Neural crest cell (in vitro differentiated cells): Measurements from ENCODE around the gene CPTP. TPM values are rescaled to one million over a fixed set of nuclear protein-coding genes. Genes with fewer than 3 reads are reported as not detected.

Source experiments
- DNase-seq: peaks from one replicate; pipeline ENCODE4 v3.0.0; 2021; ENCODE audit warnings: low read depth, mixed read lengths, low spot score
- H3K27ac Mint-ChIP-seq: one replicate; pipeline ENCODE4 v1.8.0; 2021; ENCODE audit warnings: mild to moderate bottlenecking, mixed read lengths; ENCODE audit not compliant: unreplicated experiment
- H3K27me3 Mint-ChIP-seq: 2 replicates; pipeline ENCODE4 v1.8.0; 2021; ENCODE audit warnings: low read depth, mild to moderate bottlenecking, mixed read lengths
- H3K36me3 Mint-ChIP-seq: 2 replicates; pipeline ENCODE4 v1.8.0; 2021; ENCODE audit warnings: low read depth, mild to moderate bottlenecking, mixed read lengths
- H3K4me1 Mint-ChIP-seq: 2 replicates; pipeline ENCODE4 v1.8.0; 2021; ENCODE audit warnings: mixed read lengths
- H3K4me3 Mint-ChIP-seq: one replicate; pipeline ENCODE4 v1.8.0; 2021; ENCODE audit warnings: mild to moderate bottlenecking, mixed read lengths
- H3K9me3 Mint-ChIP-seq: 2 replicates; pipeline ENCODE4 v1.8.0; 2021; ENCODE audit warnings: mixed read lengths
- total RNA-seq: library from RNA; stranded (reverse); gene quantifications from 2 replicates; pipeline ENCODE4 v1.2.1, GENCODE V29; 2021
- TF ChIP-seq, protein P1 (sequence below): fragments of 200-600 bp; sonication (generic); conservative IDR thresholded peaks from 2 replicates; pipeline ENCODE4 v1.5.0; 2021; ENCODE audit warnings: antibody characterized with exemption, mild to moderate bottlenecking

The CPTP gene
- total RNA-seq, 1 donor from 2014 or later, result 18.9 TPM

DNA sequence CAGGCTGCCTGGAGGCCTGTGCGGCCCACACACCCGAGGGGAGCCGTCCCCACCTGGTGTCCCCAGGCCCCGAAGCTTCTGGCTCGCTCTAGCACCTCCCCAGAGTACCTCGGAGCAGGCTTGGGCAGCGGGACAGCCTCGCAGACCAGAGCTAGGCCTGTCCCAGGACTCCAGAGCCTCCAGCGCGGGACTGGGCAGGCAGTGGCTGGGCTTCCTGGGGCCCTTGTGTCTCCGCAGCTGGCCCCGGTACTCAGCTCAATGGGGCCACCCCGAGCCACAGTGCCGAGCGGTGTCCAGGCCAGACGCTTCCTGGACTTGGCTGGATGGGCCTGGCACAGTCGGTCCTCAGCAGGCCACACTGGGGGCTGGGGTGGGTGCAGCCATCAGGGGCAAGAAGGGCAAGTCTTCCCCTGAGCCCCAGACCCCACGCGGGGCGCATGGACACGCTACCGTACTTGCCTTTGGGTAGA is 39.5 kb upstream of the CPTP start:
- TF ChIP-seq, protein P1, sequence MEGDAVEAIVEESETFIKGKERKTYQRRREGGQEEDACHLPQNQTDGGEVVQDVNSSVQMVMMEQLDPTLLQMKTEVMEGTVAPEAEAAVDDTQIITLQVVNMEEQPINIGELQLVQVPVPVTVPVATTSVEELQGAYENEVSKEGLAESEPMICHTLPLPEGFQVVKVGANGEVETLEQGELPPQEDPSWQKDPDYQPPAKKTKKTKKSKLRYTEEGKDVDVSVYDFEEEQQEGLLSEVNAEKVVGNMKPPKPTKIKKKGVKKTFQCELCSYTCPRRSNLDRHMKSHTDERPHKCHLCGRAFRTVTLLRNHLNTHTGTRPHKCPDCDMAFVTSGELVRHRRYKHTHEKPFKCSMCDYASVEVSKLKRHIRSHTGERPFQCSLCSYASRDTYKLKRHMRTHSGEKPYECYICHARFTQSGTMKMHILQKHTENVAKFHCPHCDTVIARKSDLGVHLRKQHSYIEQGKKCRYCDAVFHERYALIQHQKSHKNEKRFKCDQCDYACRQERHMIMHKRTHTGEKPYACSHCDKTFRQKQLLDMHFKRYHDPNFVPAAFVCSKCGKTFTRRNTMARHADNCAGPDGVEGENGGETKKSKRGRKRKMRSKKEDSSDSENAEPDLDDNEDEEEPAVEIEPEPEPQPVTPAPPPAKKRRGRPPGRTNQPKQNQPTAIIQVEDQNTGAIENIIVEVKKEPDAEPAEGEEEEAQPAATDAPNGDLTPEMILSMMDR, result no peak

DNA sequence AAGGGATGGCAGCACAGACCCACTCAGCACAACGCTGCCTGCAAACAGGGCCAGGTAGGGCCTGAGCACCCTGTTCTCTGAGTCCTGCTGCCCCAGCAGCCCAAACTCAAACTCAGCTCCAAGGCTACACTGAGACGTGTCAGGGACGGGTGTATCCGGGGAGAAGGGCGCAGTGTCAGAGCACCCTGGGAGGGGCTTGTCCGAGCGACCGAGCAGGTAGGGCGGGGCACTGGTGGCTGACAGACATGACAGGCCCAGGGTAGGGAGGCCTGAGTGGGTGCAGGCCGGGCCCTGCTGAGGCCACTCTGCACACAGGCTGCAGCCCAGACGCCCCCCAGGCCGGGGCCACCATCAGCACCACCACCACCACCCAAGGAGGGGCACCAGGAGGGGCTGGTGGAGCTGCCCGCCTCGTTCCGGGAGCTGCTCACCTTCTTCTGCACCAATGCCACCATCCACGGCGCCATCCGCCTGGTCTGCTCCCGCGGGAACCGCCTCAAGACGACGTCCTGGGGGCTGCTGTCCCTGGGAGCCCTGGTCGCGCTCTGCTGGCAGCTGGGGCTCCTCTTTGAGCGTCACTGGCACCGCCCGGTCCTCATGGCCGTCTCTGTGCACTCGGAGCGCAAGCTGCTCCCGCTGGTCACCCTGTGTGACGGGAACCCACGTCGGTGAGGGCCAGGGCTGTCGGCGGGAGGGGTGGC is 38.8 kb upstream of the CPTP start:
- no peak for DNase-seq

More for the DNA sequence above, 39.5 kb upstream of the CPTP start:
- Mint-ChIP-seq H3K27ac (no peak overlapping the region), H3K27me3 (peaks cover under 1% of the 10 kb centered on the region), H3K4me3 (no peak overlapping the region), H3K9me3 (no peaks in the 10 kb centered on the region), H3K36me3 (no peaks in the 10 kb centered on the region), H3K4me1 (no peaks in the 10 kb centered on the region)
- DNase-seq, result no peak

DNA sequence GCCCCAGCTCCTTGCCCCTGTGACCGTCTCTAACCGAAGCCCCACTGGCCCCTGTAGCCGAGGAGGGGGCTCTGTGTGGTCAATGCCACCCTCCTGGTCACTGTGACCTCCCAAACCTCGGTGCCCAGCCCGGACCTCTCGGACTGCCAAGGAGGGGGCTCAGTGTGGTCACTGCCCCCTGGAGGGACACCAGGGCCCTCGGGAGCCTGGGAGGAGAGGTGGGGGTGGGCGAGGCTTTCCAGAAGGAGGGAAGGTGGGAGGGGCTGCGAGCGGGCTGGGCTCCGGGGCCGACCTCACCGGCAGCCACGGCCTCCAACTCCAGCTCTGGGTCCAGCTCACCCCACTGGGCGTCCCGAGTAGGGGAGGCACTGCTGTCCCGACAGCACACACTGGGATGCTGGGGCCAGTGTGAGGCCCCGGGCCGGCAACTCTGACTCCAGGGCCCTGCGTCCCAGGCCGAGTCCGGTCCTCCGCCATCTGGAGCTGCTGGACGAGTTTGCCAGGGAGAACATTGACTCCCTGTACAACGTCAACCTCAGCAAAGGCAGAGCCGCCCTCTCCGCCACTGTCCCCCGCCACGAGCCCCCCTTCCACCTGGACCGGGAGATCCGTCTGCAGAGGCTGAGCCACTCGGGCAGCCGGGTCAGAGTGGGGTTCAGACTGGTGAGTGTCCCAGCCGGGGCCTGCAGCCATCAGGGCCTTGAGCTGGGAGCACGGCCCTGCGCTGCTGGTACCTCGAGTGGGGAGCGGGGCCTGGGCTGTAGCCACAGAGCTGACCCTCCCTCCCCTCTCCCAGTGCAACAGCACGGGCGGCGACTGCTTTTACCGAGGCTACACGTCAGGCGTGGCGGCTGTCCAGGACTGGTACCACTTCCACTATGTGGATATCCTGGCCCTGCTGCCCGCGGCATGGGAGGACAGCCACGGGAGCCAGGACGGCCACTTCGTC is 38.0 kb upstream of the CPTP start:
- DNase-seq, result no peak
- TF ChIP-seq, protein P1, result no peak
- H3K4me1 Mint-ChIP-seq, result no peaks in the 10 kb centered on the region
- no peaks in the 10 kb centered on the region for H3K9me3 Mint-ChIP-seq
- no peaks in the 10 kb centered on the region for H3K36me3 Mint-ChIP-seq
- peaks cover 2% of the 10 kb centered on the region for H3K27me3 Mint-ChIP-seq
- H3K27ac Mint-ChIP-seq, result no peak overlapping the region
- no peak overlapping the region for H3K4me3 Mint-ChIP-seq

More for the DNA sequence above, 38.8 kb upstream of the CPTP start:
- Mint-ChIP-seq H3K9me3 (no peaks in the 10 kb centered on the region), H3K27ac (no peak overlapping the region), H3K36me3 (no peaks in the 10 kb centered on the region), H3K27me3 (peaks cover 2% of the 10 kb centered on the region), H3K4me3 (no peak overlapping the region), H3K4me1 (no peaks in the 10 kb centered on the region)
- TF ChIP-seq, protein P1, result no peak

DNA sequence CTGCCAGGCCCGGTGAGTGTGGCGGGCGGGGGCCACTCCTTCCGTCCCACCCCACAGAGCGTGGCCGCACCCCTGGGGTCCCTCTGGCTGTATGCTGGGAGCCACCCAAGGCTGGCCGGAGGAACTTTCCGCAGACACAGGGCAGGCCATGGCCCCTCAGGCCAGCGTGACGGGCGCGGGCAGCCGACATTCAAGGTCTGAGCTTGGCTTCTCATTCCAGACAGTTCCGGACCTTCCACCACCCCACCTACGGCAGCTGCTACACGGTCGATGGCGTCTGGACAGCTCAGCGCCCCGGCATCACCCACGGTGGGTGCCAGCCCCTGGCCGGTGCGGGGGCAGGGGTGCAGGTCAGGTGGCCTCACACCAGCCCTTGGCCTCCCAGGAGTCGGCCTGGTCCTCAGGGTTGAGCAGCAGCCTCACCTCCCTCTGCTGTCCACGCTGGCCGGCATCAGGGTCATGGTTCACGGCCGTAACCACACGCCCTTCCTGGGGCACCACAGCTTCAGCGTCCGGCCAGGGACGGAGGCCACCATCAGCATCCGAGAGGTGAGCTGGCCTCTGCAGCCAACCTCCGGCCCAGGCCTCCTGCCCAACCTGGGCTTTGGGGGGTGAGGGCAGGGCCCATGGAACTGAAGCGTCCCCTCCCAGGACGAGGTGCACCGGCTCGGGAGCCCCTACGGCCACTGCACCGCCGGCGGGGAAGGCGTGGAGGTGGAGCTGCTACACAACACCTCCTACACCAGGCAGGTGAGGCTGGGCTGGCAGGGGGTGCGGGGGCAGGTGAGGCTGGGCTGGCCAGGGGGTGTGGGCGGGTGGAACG is 37.1 kb upstream of the CPTP start:
- Mint-ChIP-seq H3K36me3 (no peaks in the 10 kb centered on the region), H3K27ac (no peak overlapping the region), H3K27me3 (peaks cover 2% of the 10 kb centered on the region), H3K4me3 (no peak overlapping the region), H3K4me1 (no peaks in the 10 kb centered on the region), H3K9me3 (no peaks in the 10 kb centered on the region)
- DNase-seq, result peak; percentile 3
- TF ChIP-seq, protein P1, result no peak

DNA sequence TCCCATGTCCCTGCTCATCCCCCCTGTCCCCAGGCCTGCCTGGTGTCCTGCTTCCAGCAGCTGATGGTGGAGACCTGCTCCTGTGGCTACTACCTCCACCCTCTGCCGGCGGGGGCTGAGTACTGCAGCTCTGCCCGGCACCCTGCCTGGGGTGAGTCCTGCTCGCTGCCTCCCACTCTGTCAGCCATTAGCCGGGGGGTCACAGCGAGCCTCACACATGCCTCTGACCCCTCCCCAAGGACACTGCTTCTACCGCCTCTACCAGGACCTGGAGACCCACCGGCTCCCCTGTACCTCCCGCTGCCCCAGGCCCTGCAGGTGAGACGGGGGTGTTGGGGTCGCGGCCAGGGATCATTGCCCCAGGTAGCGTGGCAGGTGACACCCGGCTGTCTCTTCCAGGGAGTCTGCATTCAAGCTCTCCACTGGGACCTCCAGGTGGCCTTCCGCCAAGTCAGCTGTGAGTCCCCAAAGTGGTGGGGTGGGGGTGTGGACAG is 34.3 kb upstream of the CPTP start:
- TF ChIP-seq, protein P1, result peak; percentile 65
- no peaks in the 10 kb centered on the region for H3K4me1 Mint-ChIP-seq
- no peak overlapping the region for H3K27ac Mint-ChIP-seq
- DNase-seq, result peak; percentile 78
- H3K27me3 Mint-ChIP-seq, result peaks cover 2% of the 10 kb centered on the region
- peak overlapping the region; percentile 64 for H3K4me3 Mint-ChIP-seq
- no peaks in the 10 kb centered on the region for H3K9me3 Mint-ChIP-seq
- no peaks in the 10 kb centered on the region for H3K36me3 Mint-ChIP-seq
